GM18861 (cell line): Measurements from ENCODE around the gene SARS2.
A peak's percentile ranks its signal among the peaks of the same experiment; 100 is the strongest.
"Not testable (repeated sequence)": the region's sequence is repeated elsewhere in the genome, so short reads cannot be mapped to it uniquely, and the experiment has no call there.

ENCODE experiments used
- ATAC-seq: cut with Tn5 transposase; IDR thresholded peaks from one replicate; pipeline ENCODE4 v1.9.1; 2021; ENCODE audit not compliant: unreplicated experiment

SARS2 gene

DNA sequence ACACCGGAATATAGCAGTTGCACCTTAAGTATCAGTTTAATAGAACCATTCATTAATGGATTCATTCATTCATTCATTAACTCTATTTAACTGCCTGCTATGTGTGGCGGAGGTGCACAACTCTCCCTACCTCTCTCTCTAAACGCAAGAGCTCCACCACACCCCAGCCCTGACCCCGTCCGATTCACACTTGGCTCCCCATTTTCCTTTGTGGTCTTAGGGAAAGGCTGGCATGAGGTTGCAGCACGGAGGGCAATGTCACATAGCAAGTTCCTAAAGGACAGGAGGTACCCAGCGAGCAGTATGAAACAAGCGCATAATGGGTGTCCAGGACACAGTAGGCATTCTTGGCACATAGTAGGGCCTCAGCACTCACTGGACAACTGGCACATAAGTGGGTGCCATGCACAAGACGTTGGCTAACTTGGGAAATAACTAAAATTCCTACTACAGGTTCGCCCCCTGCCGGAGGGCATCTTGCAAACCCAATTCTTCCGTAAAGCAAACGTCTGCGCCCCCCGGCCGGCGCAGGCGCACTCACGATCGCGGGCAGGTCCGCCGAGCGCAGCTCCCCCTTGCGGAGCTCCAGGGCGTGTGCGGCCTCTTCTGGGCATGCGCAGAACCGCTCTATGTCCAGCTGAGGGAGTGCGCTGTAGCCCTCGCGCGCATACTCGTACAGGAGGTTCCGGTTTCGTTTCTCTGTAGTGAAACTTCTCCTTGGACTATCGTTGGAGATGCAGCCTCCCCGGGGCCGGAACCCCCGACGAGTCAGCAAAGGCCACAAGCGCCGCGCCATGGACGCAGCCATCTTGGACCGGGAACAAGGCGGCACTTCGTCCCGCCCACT, at the start of gene SARS2:
Gene SARS2 (minus strand): TSS at position 835 of the 847 bp plus-strand sequence. CDS start 27 bp downstream, at position 808.
- ATAC-seq = peak; percentile 53

DNA sequence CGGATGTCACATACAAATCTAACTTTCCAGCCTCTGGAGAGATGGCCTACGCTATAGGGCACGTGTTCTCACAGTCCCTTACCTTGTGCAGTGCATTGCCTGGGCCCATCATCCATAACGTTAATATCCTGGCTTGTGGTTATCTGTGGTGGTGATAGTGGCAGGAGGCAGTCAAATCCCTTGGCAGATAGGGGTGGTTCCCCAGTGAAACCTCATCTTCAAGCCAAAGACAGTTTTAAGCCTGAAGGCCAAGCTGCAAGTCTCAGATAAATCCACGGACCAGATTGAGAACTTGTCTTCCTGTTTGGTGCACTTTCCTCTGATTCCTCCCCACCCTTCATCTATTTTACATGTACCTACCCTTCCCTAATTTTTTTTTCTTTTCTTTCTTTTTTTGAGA, 49.2 kb upstream of the SARS2 start:
- ATAC-seq = no peak

- no peak for ATAC-seq
These were observed 47.7 kb upstream of the SARS2 start for GRCh38 chr19:38978326-38978689.

DNA sequence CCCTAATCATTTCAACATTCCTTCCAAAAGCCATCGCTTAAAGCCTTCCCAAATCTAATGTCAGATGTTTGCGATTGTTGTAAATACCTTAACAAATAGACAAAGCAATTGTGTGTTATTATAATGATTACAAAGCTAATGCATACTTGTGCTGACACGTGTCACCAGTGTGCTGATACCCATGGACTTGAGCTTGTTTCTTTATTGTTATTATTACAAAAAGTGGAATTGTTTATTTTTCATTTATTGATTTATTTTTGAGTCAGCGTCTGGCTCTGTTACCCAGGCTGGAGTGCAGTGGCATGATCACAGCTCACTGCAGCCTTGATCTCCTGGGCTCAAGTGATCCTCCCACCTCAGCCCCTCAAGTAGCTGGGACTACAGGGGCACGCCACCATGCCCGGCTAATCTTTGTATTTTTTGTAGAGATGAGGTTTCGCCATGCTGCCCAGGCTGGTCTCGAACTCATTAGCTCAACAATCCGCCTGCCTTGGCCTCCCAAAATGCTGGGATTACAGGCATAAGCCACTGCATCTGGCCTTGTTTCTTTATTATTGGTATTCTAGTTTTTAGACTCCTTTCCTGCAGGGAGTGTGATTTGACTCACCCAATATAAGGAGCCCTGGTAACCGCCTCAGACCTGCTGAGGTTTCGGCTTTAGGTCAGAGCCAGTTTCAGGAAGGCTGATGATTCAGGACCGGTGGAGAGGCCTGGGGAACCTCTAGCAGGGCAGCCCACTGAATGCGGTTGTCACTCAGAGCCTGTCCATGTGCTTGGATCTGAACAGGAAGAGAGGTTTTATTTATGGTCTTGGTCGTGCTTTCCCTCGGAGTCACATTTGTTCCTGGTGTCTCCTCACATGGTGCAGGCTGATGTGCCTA, 47.1 kb upstream of the SARS2 start:
- ATAC-seq = peak; percentile 61

DNA sequence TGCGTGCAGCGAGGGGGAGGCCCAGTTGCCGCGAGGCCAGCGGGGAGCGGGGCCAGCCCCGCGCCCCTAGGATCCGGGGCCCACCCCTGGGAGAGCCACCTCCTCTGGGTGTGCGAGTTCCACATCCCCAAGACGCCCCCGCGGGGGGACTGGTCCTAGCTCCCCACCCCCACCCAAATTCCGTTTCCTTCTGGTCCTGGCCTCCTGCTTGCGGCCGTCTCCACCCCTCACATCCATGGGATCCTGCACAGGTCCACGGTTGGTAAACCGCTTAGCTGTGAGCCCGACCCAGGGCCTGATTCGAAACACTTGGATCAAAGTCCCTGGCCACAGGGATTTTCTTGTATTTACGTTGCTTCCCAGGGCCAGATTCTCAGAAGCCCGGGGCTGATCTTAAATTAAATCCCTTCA, 45.3 kb upstream of the SARS2 start:
- ATAC-seq = no peak

- ATAC-seq = no peak
These were observed 44.8 kb upstream of the SARS2 start, which contains the start of gene FBXO17 for GRCh38 chr19:38975214-38975860. FBXO17 (minus strand) TSS chr19:38975742; CDS start chr19:38950319, 25,423 bp downstream.

- ATAC-seq = no peak
These were observed 44.2 kb upstream of the SARS2 start for GRCh38 chr19:38974624-38975213.

GRCh38 chr19:38971672-38972071, 41.1 kb upstream of the SARS2 start:
- no peak for ATAC-seq

DNA sequence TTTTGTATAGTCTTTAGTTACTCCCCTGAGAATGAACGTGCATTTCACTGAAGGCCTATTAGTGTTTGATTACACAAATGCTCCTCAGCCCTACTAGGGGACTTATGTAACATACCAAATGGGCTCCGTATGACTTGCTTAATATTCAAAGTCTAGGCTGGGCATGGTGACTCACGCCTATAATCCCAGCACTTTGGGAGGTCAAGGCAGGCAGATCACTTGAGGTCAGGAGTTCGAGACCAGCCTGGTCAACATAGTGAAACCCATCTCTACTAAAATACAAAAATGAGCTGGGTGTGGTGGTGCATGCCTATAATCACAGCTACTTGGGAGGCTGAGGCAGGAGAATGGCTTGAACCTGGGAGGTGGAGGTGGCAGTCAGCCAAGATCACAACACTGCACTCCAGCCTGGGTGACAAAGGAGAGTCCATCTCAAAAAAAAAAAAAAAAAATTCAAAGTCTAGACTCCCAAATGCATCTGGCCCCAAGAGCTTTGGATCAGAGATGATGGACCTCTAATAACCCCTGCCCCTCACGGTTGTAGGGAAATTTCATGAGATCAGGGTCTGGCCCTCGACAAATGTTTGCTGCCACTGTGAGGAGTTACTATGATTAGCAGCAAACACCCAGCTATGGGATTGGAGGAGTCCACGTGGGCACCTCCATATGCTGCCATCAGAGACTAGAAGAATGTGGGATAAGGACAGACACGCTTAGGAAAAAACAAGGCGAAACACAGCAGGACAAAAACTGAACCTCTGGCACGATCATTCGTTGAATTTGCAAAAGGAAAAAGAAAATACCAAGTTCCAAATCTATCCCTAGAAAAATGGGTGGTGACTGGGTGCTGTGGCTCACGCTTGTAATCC, 40.3 kb upstream of the SARS2 start:
- no peak for ATAC-seq

DNA sequence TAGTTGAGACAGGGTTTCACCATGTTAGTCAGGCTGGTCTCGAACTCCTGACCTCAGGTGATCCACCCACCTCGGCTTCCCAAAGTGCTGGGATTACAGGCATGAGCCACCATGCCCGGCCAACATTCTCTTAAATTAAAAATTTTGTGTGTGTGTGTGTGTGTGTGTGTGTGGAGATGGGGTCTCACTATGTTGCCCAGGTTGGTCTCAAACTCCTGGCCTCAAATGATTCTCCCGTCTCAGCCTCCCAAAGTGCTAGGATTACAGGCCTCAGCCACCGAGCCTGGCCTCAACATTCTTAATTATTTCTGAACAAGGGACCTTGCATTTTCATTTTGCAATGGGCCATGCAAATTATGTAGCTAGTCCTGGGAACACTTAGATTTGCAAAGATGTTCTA, 35.6 kb upstream of the SARS2 start:
- ATAC-seq = not testable (repeated sequence)

DNA sequence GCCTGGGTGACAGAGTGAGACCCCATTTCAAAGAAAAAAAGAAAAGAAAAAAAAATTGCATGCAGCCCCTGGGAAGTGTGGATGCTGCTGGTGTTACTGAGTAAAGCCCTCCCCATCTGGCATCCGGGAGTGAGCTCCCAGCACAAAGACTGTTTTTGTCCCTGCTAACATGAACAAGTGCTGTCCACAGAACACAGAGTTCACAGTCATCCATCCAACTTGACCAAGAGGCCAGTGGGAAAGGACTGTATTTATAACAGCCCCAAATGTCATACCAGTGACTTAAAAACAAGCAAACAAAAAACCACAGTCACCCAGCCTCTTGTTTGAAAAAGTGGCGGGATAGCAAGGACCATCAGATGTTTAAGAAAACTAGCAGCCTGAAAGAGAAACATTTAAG, 34.2 kb upstream of the SARS2 start:
- ATAC-seq = no peak

DNA sequence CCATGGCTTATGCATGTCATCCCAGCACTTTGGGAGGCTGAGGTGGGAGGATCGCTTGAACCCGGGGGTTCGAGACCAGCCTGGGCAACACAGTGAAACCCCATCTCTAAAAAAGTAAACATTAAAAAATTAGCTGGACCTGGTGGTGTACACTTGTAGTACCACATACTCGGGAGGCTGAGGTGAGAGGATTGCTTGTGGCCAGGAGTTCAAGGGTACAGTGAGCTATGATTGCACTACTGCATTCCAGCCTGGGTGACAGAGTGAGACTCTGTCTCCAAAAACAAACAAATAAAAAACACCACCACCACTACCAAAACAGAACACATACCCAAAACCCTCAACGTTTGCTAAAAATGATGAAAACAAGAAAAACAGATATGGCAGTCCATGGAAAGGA, 29.1 kb upstream of the SARS2 start:
- no peak for ATAC-seq

DNA sequence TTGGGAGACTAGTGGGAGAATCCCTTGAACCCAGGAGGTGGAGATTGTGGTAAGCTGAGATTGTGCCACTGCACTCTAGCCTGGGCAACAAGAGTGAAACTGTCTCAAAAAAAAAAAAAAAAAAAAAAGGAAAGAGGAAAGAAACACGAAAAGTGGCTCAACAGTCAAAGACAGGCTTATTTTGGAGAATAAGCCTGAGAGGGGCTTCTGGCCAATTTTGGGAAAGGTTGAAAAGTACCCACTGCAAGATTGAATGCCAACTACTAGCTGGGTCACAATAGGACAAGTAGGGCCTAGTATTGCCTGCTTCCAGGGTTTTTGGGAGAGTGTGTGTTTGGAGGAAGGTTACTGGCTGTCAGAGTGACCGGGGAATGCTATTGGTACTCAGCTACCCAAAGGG, 27.7 kb upstream of the SARS2 start:
- no peak for ATAC-seq

DNA sequence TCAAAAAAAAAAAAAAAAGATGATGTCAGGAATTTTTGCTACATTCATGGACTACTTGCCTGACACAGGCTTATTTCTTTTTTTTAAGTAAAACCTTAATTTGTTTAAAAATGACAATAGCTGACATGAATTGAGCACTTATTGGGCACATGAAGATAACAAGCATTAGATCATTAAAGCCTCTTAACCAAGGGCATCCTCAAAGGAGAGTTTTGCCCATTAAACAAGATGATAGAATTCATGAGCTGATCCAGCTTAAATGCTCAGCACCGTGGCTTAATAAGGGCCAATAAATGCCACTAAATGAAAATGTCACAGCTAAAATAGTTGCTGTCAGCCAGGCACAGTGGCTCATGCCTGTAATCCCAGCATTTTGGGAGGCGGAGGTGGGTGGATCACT, 25.7 kb upstream of the SARS2 start:
- ATAC-seq = no peak

DNA sequence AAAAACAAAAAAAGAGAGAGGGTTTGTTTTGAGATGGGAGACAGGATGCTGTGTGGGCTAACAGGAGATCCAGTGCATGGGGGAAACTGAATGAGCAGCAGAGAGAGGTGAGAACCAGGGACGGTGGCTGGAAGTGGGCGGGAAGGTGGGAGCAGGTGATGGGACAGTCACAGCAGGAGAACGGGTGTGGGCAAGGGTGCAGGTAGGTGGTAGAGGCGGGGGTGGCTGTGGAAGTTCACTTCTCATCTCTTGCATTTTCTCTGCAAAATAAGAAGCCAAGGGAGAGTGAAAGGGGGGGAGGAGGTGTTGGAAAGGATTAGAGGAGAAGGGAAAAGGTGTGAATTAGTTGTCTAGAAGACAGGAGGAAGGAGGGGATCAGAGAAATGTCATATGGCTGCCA, 23.1 kb upstream of the SARS2 start:
- no peak for ATAC-seq

GRCh38 chr19:38952395-38953165, 22.0 kb upstream of the SARS2 start:
- ATAC-seq = no peak

DNA sequence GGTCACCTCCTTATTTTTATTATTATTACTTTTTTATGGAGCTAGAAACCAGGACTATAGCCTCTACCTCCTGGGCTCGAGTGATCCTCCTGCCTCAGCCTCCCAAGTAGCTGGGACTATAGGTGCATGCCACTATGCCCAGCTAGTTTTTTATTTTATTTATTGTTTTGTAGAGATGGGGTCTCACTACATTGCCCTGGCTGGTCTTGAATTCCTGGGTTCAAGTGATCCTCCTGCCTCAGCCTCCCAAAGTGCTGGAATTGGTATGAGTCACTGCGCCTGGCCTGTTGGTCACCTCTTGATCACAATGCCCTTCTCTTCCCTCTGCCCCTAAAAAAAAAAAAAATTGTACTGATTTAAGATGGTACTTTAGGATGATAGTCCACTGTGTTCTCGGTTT, 20.6 kb upstream of the SARS2 start:
- ATAC-seq = no peak

GRCh38 chr19:38949580-38950367, 19.2 kb upstream of the SARS2 start:
- no peak for ATAC-seq
